ENCODE results near the gene CMC2. TPM values are rescaled to one million over a fixed set of nuclear protein-coding genes. Genes with fewer than 3 reads are reported as not detected.

Gene CMC2
- polyA plus RNA-seq, 1 donor from 2014 or later: 172 TPM

DNA sequence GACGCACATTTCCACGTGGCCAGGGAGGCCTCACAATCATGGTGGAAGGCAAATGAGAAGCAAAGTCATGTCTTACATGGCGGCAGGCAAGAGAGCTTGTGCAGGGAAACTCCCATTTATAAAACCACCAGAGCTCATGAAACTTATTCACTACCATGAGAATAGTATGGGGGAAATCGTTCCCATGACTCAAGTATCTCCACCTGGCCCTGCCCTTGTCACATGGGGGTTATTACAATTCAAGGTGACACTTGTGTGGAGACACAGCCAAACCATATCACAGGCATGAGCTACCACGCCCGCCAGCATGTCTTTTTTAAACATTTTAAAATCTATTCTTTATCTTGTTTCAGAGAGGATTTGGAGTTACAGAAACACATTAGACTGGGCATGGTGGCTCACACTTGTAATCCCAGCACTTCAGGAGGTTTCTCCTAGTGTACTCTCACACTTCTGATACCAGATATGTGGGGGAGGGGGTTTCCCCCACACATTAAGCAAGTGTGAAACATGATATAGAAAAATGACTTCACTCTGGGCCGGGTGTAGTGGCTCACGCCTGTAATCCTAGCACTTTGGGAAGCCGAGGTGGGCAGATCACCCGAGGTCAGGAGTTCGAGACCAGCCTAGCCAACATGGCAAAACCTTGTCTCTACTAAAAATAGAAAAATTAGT, 23.4 kb upstream of the CMC2 start:
- no peaks in the 10 kb centered on the region for H3K79me2 ChIP-seq (replicated peaks; ENCODE audit: insufficient read depth, low read length)
- no peaks in the 10 kb centered on the region for H4K20me1 ChIP-seq (ENCODE audit: insufficient read depth)
- no peaks in the 10 kb centered on the region for H3F3A ChIP-seq (ENCODE audit: insufficient read depth, low read length, poor library complexity, severe bottlenecking)
- TF ChIP-seq, protein P1, sequence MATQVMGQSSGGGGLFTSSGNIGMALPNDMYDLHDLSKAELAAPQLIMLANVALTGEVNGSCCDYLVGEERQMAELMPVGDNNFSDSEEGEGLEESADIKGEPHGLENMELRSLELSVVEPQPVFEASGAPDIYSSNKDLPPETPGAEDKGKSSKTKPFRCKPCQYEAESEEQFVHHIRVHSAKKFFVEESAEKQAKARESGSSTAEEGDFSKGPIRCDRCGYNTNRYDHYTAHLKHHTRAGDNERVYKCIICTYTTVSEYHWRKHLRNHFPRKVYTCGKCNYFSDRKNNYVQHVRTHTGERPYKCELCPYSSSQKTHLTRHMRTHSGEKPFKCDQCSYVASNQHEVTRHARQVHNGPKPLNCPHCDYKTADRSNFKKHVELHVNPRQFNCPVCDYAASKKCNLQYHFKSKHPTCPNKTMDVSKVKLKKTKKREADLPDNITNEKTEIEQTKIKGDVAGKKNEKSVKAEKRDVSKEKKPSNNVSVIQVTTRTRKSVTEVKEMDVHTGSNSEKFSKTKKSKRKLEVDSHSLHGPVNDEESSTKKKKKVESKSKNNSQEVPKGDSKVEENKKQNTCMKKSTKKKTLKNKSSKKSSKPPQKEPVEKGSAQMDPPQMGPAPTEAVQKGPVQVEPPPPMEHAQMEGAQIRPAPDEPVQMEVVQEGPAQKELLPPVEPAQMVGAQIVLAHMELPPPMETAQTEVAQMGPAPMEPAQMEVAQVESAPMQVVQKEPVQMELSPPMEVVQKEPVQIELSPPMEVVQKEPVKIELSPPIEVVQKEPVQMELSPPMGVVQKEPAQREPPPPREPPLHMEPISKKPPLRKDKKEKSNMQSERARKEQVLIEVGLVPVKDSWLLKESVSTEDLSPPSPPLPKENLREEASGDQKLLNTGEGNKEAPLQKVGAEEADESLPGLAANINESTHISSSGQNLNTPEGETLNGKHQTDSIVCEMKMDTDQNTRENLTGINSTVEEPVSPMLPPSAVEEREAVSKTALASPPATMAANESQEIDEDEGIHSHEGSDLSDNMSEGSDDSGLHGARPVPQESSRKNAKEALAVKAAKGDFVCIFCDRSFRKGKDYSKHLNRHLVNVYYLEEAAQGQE (IDR thresholded peaks at IDR 0.05; ENCODE audit: borderline replicate concordance): no peak
- TF ChIP-seq TAF1 (IDR thresholded peaks at IDR 0.05; ENCODE audit: low read depth) (no peak), CTCF (IDR thresholded peaks at IDR 0.05; ENCODE audit: poor library complexity, severe bottlenecking) (no peak), POLR2AphosphoS5 (IDR thresholded peaks at IDR 0.05) (no peak), EP300 (conservative IDR thresholded peaks at IDR 0.05; ENCODE audit: poor library complexity, severe bottlenecking) (no peak), SMC3 (conservative IDR thresholded peaks at IDR 0.05; ENCODE audit: poor library complexity) (no peak), EZH2 (IDR thresholded peaks at IDR 0.05; ENCODE audit: borderline replicate concordance, insufficient read depth, low read length, poor library complexity, severe bottlenecking) (no peak), RAD21 (conservative IDR thresholded peaks at IDR 0.05) (no peak), MXI1 (conservative IDR thresholded peaks at IDR 0.05; ENCODE audit: poor library complexity, severe bottlenecking) (no peak)
- H3K4me3 ChIP-seq (ENCODE audit: low read length): no peak overlapping the region
- no peaks in the 10 kb centered on the region for H3K9me2 ChIP-seq (ENCODE audit: insufficient read depth, low read length)
- no peaks in the 10 kb centered on the region for H3K27me3 ChIP-seq (ENCODE audit: insufficient read depth, low read depth, low read length)
- H3K9me3 ChIP-seq (ENCODE audit: low read length): no peaks in the 10 kb centered on the region
- no peak overlapping the region for H3K27ac ChIP-seq (ENCODE audit: low read length)
- no peak overlapping the region for H3K9ac ChIP-seq (ENCODE audit: low read length)
- H2AFZ ChIP-seq (ENCODE audit: low read depth, low read length): no peak overlapping the region
- H3K36me3 ChIP-seq (ENCODE audit: insufficient read depth, low read length): no peaks in the 10 kb centered on the region
- H3K4me2 ChIP-seq (ENCODE audit: low read length): no peak overlapping the region

GRCh38 chr16:81026429-81026828, 19.7 kb upstream of the CMC2 start:
- Histone ChIP-seq H3K4me2 (ENCODE audit: low read length) (no peak overlapping the region), H3K4me3 (ENCODE audit: low read length) (no peak overlapping the region), H3K36me3 (ENCODE audit: insufficient read depth, low read length) (no peaks in the 10 kb centered on the region), H3K9ac (ENCODE audit: low read length) (no peak overlapping the region), H2AFZ (ENCODE audit: low read depth, low read length) (no peak overlapping the region), H3K9me3 (ENCODE audit: low read length) (no peaks in the 10 kb centered on the region), H4K20me1 (ENCODE audit: insufficient read depth) (no peaks in the 10 kb centered on the region), H3K27me3 (ENCODE audit: insufficient read depth, low read depth, low read length) (no peaks in the 10 kb centered on the region), H3K27ac (ENCODE audit: low read length) (no peak overlapping the region), H3K79me2 (replicated peaks; ENCODE audit: insufficient read depth, low read length) (no peaks in the 10 kb centered on the region), H3F3A (ENCODE audit: insufficient read depth, low read length, poor library complexity, severe bottlenecking) (no peaks in the 10 kb centered on the region), H3K9me2 (ENCODE audit: insufficient read depth, low read length) (no peaks in the 10 kb centered on the region)
- no peak for TF ChIP-seq POLR2AphosphoS5 (IDR thresholded peaks at IDR 0.05)
- TF ChIP-seq TAF1 (IDR thresholded peaks at IDR 0.05; ENCODE audit: low read depth): no peak
- no peak for TF ChIP-seq MXI1 (conservative IDR thresholded peaks at IDR 0.05; ENCODE audit: poor library complexity, severe bottlenecking)
- no peak for TF ChIP-seq EZH2 (IDR thresholded peaks at IDR 0.05; ENCODE audit: borderline replicate concordance, insufficient read depth, low read length, poor library complexity, severe bottlenecking)
- no peak for TF ChIP-seq RAD21 (conservative IDR thresholded peaks at IDR 0.05)
- TF ChIP-seq CTCF (IDR thresholded peaks at IDR 0.05; ENCODE audit: poor library complexity, severe bottlenecking): no peak
- TF ChIP-seq SMC3 (conservative IDR thresholded peaks at IDR 0.05; ENCODE audit: poor library complexity): no peak
- TF ChIP-seq EP300 (conservative IDR thresholded peaks at IDR 0.05; ENCODE audit: poor library complexity, severe bottlenecking): no peak
- TF ChIP-seq, protein P1 (IDR thresholded peaks at IDR 0.05; ENCODE audit: borderline replicate concordance): no peak
